GM12873 (cell line): Measurements from ENCODE around the gene ZNF761.

Experiments
- CTCF ChIP-seq: IDR thresholded peaks from 2 replicates; pipeline ENCODE4 v1.5.1; 2012; ENCODE audit warnings: low read depth, mild to moderate bottlenecking, moderate library complexity, low read length, control low read depth; ENCODE audit not compliant: insufficient read depth; ENCODE audit errors: missing control alignments

The ZNF761 gene

GRCh38 chr19:53492153-53492552, 60.4 kb downstream of the ZNF761 start:
- no peak for TF ChIP-seq CTCF

- peak; percentile 2 for TF ChIP-seq CTCF
These were observed 72.5 kb downstream of the ZNF761 start for GRCh38 chr19:53504365-53504703.

- TF ChIP-seq CTCF = no peak
These were observed 73.1 kb downstream of the ZNF761 start for GRCh38 chr19:53504885-53505284.

GRCh38 chr19:53506728-53507127, 74.9 kb downstream of the ZNF761 start:
- no peak for TF ChIP-seq CTCF
